OCI-LY7 (cell line): ENCODE results near the gene HINT3.

ENCODE experiments used
- CTCF ChIP-seq: fragments of 200-600 bp; sonication (generic); conservative IDR thresholded peaks from 2 replicates; pipeline ENCODE4 v1.5.1; 2014; ENCODE audit warnings: mild to moderate bottlenecking, antibody characterized with exemption, low read length, moderate library complexity, mixed read lengths
- EZH2phosphoT487 ChIP-seq: fragments of 200-600 bp; sonication (generic); IDR thresholded peaks from 2 replicates; pipeline ENCODE4 v1.6.1; 2018; ENCODE audit warnings: low read depth, borderline replicate concordance, mild to moderate bottlenecking, mixed run types, antibody characterized with exemption, low read length, moderate library complexity, mixed read lengths

DNA sequence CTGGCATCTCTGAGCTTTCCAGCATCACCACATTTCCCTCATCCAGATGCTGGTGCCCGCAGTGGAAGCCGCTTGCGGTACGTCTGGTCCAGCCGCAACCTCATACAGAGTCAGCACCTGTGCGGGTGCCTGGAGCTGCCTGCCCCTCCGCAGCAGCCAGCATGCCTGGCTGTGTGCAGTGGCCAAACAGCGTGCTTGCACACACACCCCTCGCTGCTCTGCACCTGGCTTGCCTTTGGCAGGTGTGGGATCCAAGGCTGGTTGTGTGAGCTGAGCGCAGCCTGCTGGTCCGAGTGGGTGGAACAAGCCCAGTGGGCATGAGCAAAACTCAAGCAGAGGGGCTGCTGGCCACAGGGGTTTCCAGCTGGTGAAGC lies 3.1 kb upstream of the HINT3 start:
- TF ChIP-seq CTCF (0 out of 2 replicates have a peak, but pooled peaks have one; percentile 32), EZH2phosphoT487 (no peak)
